Liver (tissue), 9 donors: ENCODE results near the gene PODNL1. TPM values are rescaled to one million over a fixed set of nuclear protein-coding genes. Genes with fewer than 3 reads are reported as not detected.
A peak's percentile ranks its signal among the peaks of the same experiment; 100 is the strongest.

Experiments used
- DNase-seq: peaks from one replicate; pipeline ENCODE4 v3.0.0-alpha.2; 2017; ENCODE audit warnings: low spot score
- H3K27ac ChIP-seq, 2 donors: one replicate each; pipeline ENCODE4 v1.7.0; 2013; ENCODE audit warnings: inconsistent platforms in 2 of 2, low read length in 2 of 2, control low read depth in 1 of 2, low read depth in 1 of 2, mild to moderate bottlenecking in 1 of 2
- H3K27me3 ChIP-seq, 4 donors: one replicate each; pipeline versions ENCODE4 v1.6.1 to v1.7.0; 2013; ENCODE audit warnings: low read length in 3 of 4, inconsistent platforms in 1 of 4, mild to moderate bottlenecking in 1 of 4, moderate library complexity in 1 of 4; ENCODE audit not compliant: control insufficient read depth in 4 of 4, insufficient read depth in 4 of 4
- H3K36me3 ChIP-seq, 4 donors: one replicate each; pipeline versions ENCODE4 v1.6.1 to v1.7.0; 2013; ENCODE audit warnings: low read length in 3 of 4, mild to moderate bottlenecking in 3 of 4, low read depth in 1 of 4, moderate library complexity in 1 of 4; ENCODE audit not compliant: control insufficient read depth in 4 of 4, insufficient read depth in 3 of 4
- H3K4me1 ChIP-seq, 4 donors: one replicate each; pipeline versions ENCODE4 v1.6.1 to v1.7.0; 2013; ENCODE audit warnings: low read length in 3 of 4, mild to moderate bottlenecking in 3 of 4, moderate library complexity in 1 of 4; ENCODE audit not compliant: control insufficient read depth in 4 of 4, insufficient read depth in 4 of 4
- H3K4me3 ChIP-seq, 3 donors: one replicate each; pipeline versions ENCODE4 v1.6.1 to v1.7.0; 2013; ENCODE audit warnings: low read length in 3 of 3, control low read depth in 1 of 3, low read depth in 1 of 3, mild to moderate bottlenecking in 1 of 3
- H3K9ac ChIP-seq, 2 donors: one replicate each; pipeline ENCODE4 v1.7.0; 2013; ENCODE audit warnings: low read length in 2 of 2, mild to moderate bottlenecking in 2 of 2, moderate library complexity in 2 of 2, control low read depth in 1 of 2, low read depth in 1 of 2
- H3K9me3 ChIP-seq, 4 donors: one replicate each; pipeline versions ENCODE4 v1.6.1 to v1.7.0; 2013; ENCODE audit warnings: low read length in 3 of 4; ENCODE audit not compliant: control insufficient read depth in 4 of 4
- CTCF ChIP-seq: fragments of 150-350 bp; IDR thresholded peaks from 2 replicates; pipeline ENCODE4 v1.5.1; 2017; ENCODE audit warnings: improper control_type of control experiment, low read depth, low read length; ENCODE audit not compliant: missing input control
- FOXA1 ChIP-seq: IDR thresholded peaks from 2 replicates; pipeline ENCODE4 v1.6.1; 2016; ENCODE audit warnings: antibody characterized with exemption
- FOXA2 ChIP-seq: IDR thresholded peaks from 2 replicates; pipeline ENCODE4 v1.6.1; 2016; ENCODE audit warnings: antibody characterized with exemption
- GABPA ChIP-seq, 2 donors: IDR thresholded peaks in 1 of 2; conservative IDR thresholded peaks in 1 of 2; 2 replicates each; pipeline ENCODE4 v1.6.1; 2016; ENCODE audit warnings: antibody characterized with exemption in 2 of 2, mild to moderate bottlenecking in 1 of 2, moderate library complexity in 1 of 2
- HNF4A ChIP-seq, 2 donors: conservative IDR thresholded peaks; 2 replicates each; pipeline ENCODE4 v1.6.1; 2016; ENCODE audit warnings: antibody characterized with exemption in 2 of 2, mild to moderate bottlenecking in 2 of 2
- HNF4G ChIP-seq: IDR thresholded peaks from 2 replicates; pipeline ENCODE4 v1.6.1; 2016; ENCODE audit warnings: antibody characterized with exemption
- JUND ChIP-seq, 2 donors: IDR thresholded peaks; 2 replicates each; pipeline ENCODE4 v1.6.1; 2016; ENCODE audit warnings: antibody characterized with exemption in 2 of 2
- NR2F2 ChIP-seq: IDR thresholded peaks from 2 replicates; pipeline ENCODE4 v1.6.1; 2016; ENCODE audit warnings: antibody characterized with exemption
- RAD21 ChIP-seq, 2 donors: IDR thresholded peaks; 2 replicates each; pipeline ENCODE4 v1.6.1; 2016; ENCODE audit warnings: antibody characterized with exemption in 2 of 2, mild to moderate bottlenecking in 2 of 2
- REST ChIP-seq: IDR thresholded peaks from 2 replicates; pipeline ENCODE4 v1.6.1; 2016; ENCODE audit warnings: antibody characterized with exemption, mild to moderate bottlenecking
- SP1 ChIP-seq: IDR thresholded peaks from 2 replicates; pipeline ENCODE4 v1.6.1; 2018; ENCODE audit warnings: antibody characterized with exemption, mild to moderate bottlenecking
- TAF1 ChIP-seq: conservative IDR thresholded peaks from 2 replicates; pipeline ENCODE4 v1.6.1; 2016; ENCODE audit warnings: antibody characterized with exemption, mild to moderate bottlenecking
- YY1 ChIP-seq: IDR thresholded peaks from 2 replicates; pipeline ENCODE4 v1.6.1; 2016; ENCODE audit warnings: antibody characterized with exemption, mild to moderate bottlenecking
- WGBS: extraction: QIAGEN DNeasy Blood & Tissue Kit; methylation state at CpG from one replicate; pipeline ENCODE4 v1.1.7; 2013; 5-methylcytosine and 5-hydroxymethylcytosine counted together
- polyA plus RNA-seq, 2 donors: library from polyadenylated mRNA; stranded (reverse) in 1 of 2; unstranded in 1 of 2; fragments of 200-250 nt in 1 of 2; fragments of >200 nt in 1 of 2; fragmentation: Nextera tagmentation in 1 of 2; extraction: Ambion mirVana in 1 of 2; gene quantifications; one replicate each; pipeline versions ENCODE4 v1.2.1 to v1.2.3, GENCODE V29; 2013 to 2015
- total RNA-seq, 2 donors: library from RNA; depleted of rRNA; stranded (reverse); fragments of >200 nt; gene quantifications; one replicate each; pipeline ENCODE4 v1.2.3, GENCODE V29; 2014
- TF ChIP-seq, protein P1 (sequence below): IDR thresholded peaks from 2 replicates; pipeline ENCODE4 v1.6.1; 2016; ENCODE audit warnings: antibody characterized with exemption
- TF ChIP-seq, protein P2 (sequence below): IDR thresholded peaks from 2 replicates; pipeline ENCODE4 v1.6.1; 2016; ENCODE audit warnings: antibody characterized with exemption
- TF ChIP-seq, protein P3 (sequence below): IDR thresholded peaks from 2 replicates; pipeline ENCODE4 v1.6.1; 2016; ENCODE audit warnings: antibody characterized with exemption
- donor health status: healthy.
- donor health status: healthy.
- donor health status: healthy.
- donor health status: healthy.
- donor health status: healthy.

The PODNL1 gene
- total and polyA plus RNA-seq, 4 donors, result 0.30 TPM; not detected in 3

GRCh38 chr19:13987101-13987890 lies 49.1 kb upstream of the PODNL1 start:
- no peaks in the 10 kb centered on the region for H3K9me3 ChIP-seq
- peaks cover 0 to 23% (median 1%) of the 10 kb centered on the region in 4 donors for H3K36me3 ChIP-seq
- TF ChIP-seq NR2F2, result no peak
- no peak for TF ChIP-seq HNF4G
- TF ChIP-seq RAD21 (IDR thresholded peaks at IDR 0.05), result no peak
- no peak for TF ChIP-seq FOXA1
- TF ChIP-seq, protein P1, sequence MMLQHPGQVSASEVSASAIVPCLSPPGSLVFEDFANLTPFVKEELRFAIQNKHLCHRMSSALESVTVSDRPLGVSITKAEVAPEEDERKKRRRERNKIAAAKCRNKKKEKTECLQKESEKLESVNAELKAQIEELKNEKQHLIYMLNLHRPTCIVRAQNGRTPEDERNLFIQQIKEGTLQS, result no peak
- no peak for TF ChIP-seq REST
- TF ChIP-seq JUND (IDR thresholded peaks at IDR 0.05), result no peak
- TF ChIP-seq CTCF, result no peak
- no peak for TF ChIP-seq TAF1
- TF ChIP-seq, protein P2, sequence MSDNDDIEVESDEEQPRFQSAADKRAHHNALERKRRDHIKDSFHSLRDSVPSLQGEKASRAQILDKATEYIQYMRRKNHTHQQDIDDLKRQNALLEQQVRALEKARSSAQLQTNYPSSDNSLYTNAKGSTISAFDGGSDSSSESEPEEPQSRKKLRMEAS, result no peak
- TF ChIP-seq, protein P3, sequence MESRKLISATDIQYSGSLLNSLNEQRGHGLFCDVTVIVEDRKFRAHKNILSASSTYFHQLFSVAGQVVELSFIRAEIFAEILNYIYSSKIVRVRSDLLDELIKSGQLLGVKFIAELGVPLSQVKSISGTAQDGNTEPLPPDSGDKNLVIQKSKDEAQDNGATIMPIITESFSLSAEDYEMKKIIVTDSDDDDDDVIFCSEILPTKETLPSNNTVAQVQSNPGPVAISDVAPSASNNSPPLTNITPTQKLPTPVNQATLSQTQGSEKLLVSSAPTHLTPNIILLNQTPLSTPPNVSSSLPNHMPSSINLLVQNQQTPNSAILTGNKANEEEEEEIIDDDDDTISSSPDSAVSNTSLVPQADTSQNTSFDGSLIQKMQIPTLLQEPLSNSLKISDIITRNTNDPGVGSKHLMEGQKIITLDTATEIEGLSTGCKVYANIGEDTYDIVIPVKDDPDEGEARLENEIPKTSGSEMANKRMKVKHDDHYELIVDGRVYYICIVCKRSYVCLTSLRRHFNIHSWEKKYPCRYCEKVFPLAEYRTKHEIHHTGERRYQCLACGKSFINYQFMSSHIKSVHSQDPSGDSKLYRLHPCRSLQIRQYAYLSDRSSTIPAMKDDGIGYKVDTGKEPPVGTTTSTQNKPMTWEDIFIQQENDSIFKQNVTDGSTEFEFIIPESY, result no peak
- no peak for TF ChIP-seq HNF4A (conservative IDR thresholded peaks at IDR 0.05)
- no peak for TF ChIP-seq FOXA2
- TF ChIP-seq YY1, result no peak
- no peak for TF ChIP-seq SP1
- TF ChIP-seq GABPA (IDR thresholded peaks at IDR 0.05 in 1 of 2, conservative IDR thresholded peaks at IDR 0.05 in 1 of 2), result no peak
- peak overlapping the region; percentile 62 to 64 for H3K27ac ChIP-seq
- no peak overlapping the region for H3K4me3 ChIP-seq
- peak overlapping the region in 1 of 2 donors; percentile 42 for H3K9ac ChIP-seq
- no peak for DNase-seq
- no peaks in the 10 kb centered on the region for H3K27me3 ChIP-seq
- WGBS, result 71% methylated on average over 17 of the region's 17 CpGs
- H3K4me1 ChIP-seq, result peaks cover 0 to 10% (median 3%) of the 10 kb centered on the region in 4 donors
